ENCODE results near the gene ZBTB32.

GRCh38 chr19:35746531-35746930 is 42.2 kb downstream of the ZBTB32 start:
- TF ChIP-seq CTCF (conservative IDR thresholded peaks at IDR 0.05 in 1 of 2, IDR thresholded peaks at IDR 0.05 in 1 of 2; ENCODE audit: extremely low read depth in 1 of 2, insufficient read depth in 1 of 2, low read depth in 1 of 2, low read length in 2 of 2) (no peak), EZH2 (IDR thresholded peaks at IDR 0.05; ENCODE audit: borderline replicate concordance, low read length) (no peak)

Measured in mammary epithelial cell (primary cell).